HepG2 (cell line): ENCODE results near the gene CAMK4. TPM values are rescaled to one million over a fixed set of nuclear protein-coding genes. Genes with fewer than 3 reads are reported as not detected.

Experiments
- ATAC-seq: fragments of 200-7000 bp; cut with Tn5 transposase; 3 replicates; pipeline ENCODE4 v1.9.1; 2020; ENCODE audit warnings: mild to moderate bottlenecking, moderate library complexity
- BruUV-seq: library from RNA; stranded (reverse); fragments of 400-500 nt; replicated peaks from 2 replicates; lab custom pipeline; 2021; lab: Mats Ljungman, UMichigan
- CTCF ChIA-PET: fragments of 300-600 bp; formaldehyde crosslinking; extraction: SDS; loops from one replicate; lab custom pipeline; 2021; ENCODE audit warnings: low total read pairs, inconsistent platforms, low intra/inter-chr PET ratio; lab: Yijun Ruan, JAX
- POLR2A ChIA-PET: fragments of 350-600 bp; sonication (Branson Sonifier 250); formaldehyde crosslinking; loops from one replicate; lab custom pipeline; 2020; ENCODE audit warnings: antibody characterized with exemption, inconsistent platforms; lab: Yijun Ruan, JAX
- DNase-seq: peaks from one replicate; pipeline ENCODE4 v3.0.0-alpha.2; 2015; ENCODE audit warnings: low spot score
- FAIRE-seq: peaks from 3 replicates; lab custom pipeline; 2011; peaks lifted over from hg19 to GRCh38; lab: Jason Lieb, UNC
- H2AFZ ChIP-seq: one replicate; pipeline ENCODE4 v1.6.1; 2011; ENCODE audit warnings: low read length, inconsistent platforms
- H3K27ac ChIP-seq: fragments of 300-600 bp; 3 replicates; pipeline ENCODE4 v1.8.0; 2011; ENCODE audit warnings: mixed run types, mild to moderate bottlenecking, mixed read lengths, low read length, inconsistent platforms; ENCODE audit not compliant: insufficient read depth; ENCODE audit errors: extremely low read length
- H3K27me3 ChIP-seq, 2 experiments: fragments of 200-600 bp in 1 of 2; 2 replicates in 1 of 2; 3 replicates in 1 of 2; pipeline versions ENCODE4 v1.6.0 to v1.8.0; 2011; ENCODE audit warnings: low read length in 2 of 2, mild to moderate bottlenecking in 2 of 2, moderate library complexity in 2 of 2, inconsistent platforms in 1 of 2; ENCODE audit not compliant: insufficient read depth in 2 of 2, control insufficient read depth in 1 of 2
- H3K36me3 ChIP-seq, 2 experiments: fragments of 200-600 bp in 1 of 2; replicated peaks in 1 of 2; 2 replicates in 1 of 2; 3 replicates in 1 of 2; pipeline versions ENCODE4 v1.5.1 to v1.8.0; 2011; ENCODE audit warnings: low read length in 2 of 2, inconsistent platforms in 1 of 2; ENCODE audit not compliant: insufficient read depth in 2 of 2, control insufficient read depth in 1 of 2
- H3K4me1 ChIP-seq: 2 replicates; pipeline ENCODE4 v1.5.1; 2012; ENCODE audit warnings: low read length, inconsistent platforms; ENCODE audit not compliant: insufficient read depth
- H3K4me2 ChIP-seq: 2 replicates; pipeline ENCODE4 v1.6.0; 2011; ENCODE audit warnings: low read depth, low read length, inconsistent platforms
- H3K4me3 ChIP-seq, 3 experiments: fragments of 200-600 bp in 1 of 3; sonication (generic), shearing (Covaris generic) in 1 of 3; replicated peaks in 1 of 3; 2 replicates each; pipeline ENCODE4 v1.5.1; 2011 to 2016; ENCODE audit warnings: low read length in 3 of 3, inconsistent platforms in 2 of 3, low read depth in 2 of 3, mild to moderate bottlenecking in 2 of 3, control low read depth in 1 of 3, mixed read lengths in 1 of 3; ENCODE audit not compliant: insufficient read depth in 1 of 3
- H3K79me2 ChIP-seq: one replicate; pipeline ENCODE4 v1.6.1; 2011; ENCODE audit warnings: low read length, inconsistent platforms; ENCODE audit not compliant: insufficient read depth
- H3K9ac ChIP-seq: 2 replicates; pipeline ENCODE4 v1.6.0; 2011; ENCODE audit warnings: mild to moderate bottlenecking, low read depth, low read length, inconsistent platforms; ENCODE audit not compliant: insufficient read depth
- H3K9me3 ChIP-seq: 2 replicates; pipeline ENCODE4 v1.5.1; 2012; ENCODE audit warnings: mild to moderate bottlenecking, low read length
- H4K20me1 ChIP-seq: 2 replicates; pipeline ENCODE4 v1.6.0; 2011; ENCODE audit warnings: inconsistent platforms, mild to moderate bottlenecking, low read length, moderate library complexity; ENCODE audit not compliant: insufficient read depth
- BHLHE40 ChIP-seq: IDR thresholded peaks from 2 replicates; pipeline ENCODE4 v1.6.1; 2011; ENCODE audit warnings: low read length, improper control_type of control experiment
- ETV6 ChIP-seq: sonication (generic); formaldehyde crosslinking; conservative IDR thresholded peaks from 2 replicates; pipeline ENCODE4 v1.4.0; 2020; ENCODE audit warnings: missing genetic modification reagents
- MAFF ChIP-seq: IDR thresholded peaks from 2 replicates; pipeline ENCODE4 v1.6.1; 2011; ENCODE audit warnings: low read depth, low read length, improper control_type of control experiment
- MATR3 ChIP-seq: sonication (generic); formaldehyde crosslinking; IDR thresholded peaks from 2 replicates; pipeline ENCODE4 v1.4.0; 2020; ENCODE audit warnings: missing genetic modification reagents
- SRY ChIP-seq: sonication (generic); formaldehyde crosslinking; IDR thresholded peaks from 2 replicates; pipeline ENCODE4 v1.8.0; 2022; ENCODE audit warnings: mild to moderate bottlenecking, missing genetic modification reagents
- ZFP41 ChIP-seq: sonication (generic); formaldehyde crosslinking; IDR thresholded peaks from 2 replicates; pipeline ENCODE4 v1.4.0; 2020; ENCODE audit warnings: mild to moderate bottlenecking, missing genetic modification reagents, borderline replicate concordance
- ZNF282 ChIP-seq: fragments of 450-650 bp; IDR thresholded peaks from 2 replicates; pipeline ENCODE4 v1.6.1; 2018; ENCODE audit not compliant: partially characterized antibody
- ZNF549 ChIP-seq: sonication (generic); formaldehyde crosslinking; IDR thresholded peaks from 2 replicates; pipeline ENCODE4 v1.5.0; 2020; ENCODE audit warnings: missing genetic modification reagents
- ZNF777 ChIP-seq: sonication (generic); formaldehyde crosslinking; IDR thresholded peaks from 2 replicates; pipeline ENCODE4 v1.4.0; 2020; ENCODE audit warnings: missing genetic modification reagents
- WGBS: methylation state at CpG from one replicate; pipeline ENCODE4 v1.1.6; 2017; ENCODE audit warnings: low lambda C conversion rate; 5-methylcytosine and 5-hydroxymethylcytosine counted together
- in situ Hi-C: cut with HindIII; loops from 2 replicates; pipeline ENCODE4 v1.10.0; 2017; ENCODE audit warnings: low pct_unique_long_range_greater_than_20kb; ENCODE audit not compliant: extremely low pct_ligation_motif_present
- intact Hi-C: fragments of 100-400 bp; cut with micrococcal nuclease; formaldehyde crosslinking; loops from one replicate; pipeline ENCODE4 v1.10.0; 2022; ENCODE audit not compliant: unreplicated experiment
- polyA plus RNA-seq, 8 experiments: library from polyadenylated mRNA; depleted of rRNA in 3 of 8; stranded (reverse) in 7 of 8; unstranded in 1 of 8; fragments of >200 nt; fragmentation: Illumina TruSeq in 4 of 8; extraction: Trizol in 4 of 8; gene quantifications; 2 replicates each; pipeline versions ENCODE4 v1.2.1 to v1.2.3, GENCODE V29; 2011 to 2016; ENCODE audit warnings: low read depth in 4 of 8, missing spikeins in 1 of 8, mixed read lengths in 1 of 8; ENCODE audit not compliant: insufficient read depth in 1 of 8
- total RNA-seq, 5 experiments: library from RNA; depleted of rRNA; stranded (reverse); fragments of >200 nt; fragmentation: Illumina TruSeq; extraction: Trizol; gene quantifications; 2 replicates each; pipeline ENCODE4 v1.2.3, GENCODE V29; 2016; ENCODE audit warnings: low read depth in 1 of 5
- TF ChIP-seq, protein P1 (sequence below): sonication (generic); formaldehyde crosslinking; IDR thresholded peaks from 2 replicates; pipeline ENCODE4 v1.5.0; 2020; ENCODE audit warnings: mild to moderate bottlenecking, missing genetic modification reagents, moderate library complexity

CAMK4 gene
- total and polyA plus RNA-seq, 2 of the 13 experiments (the other 11 are each of a cell fraction or from before 2014, with no cell fraction given): not detected

DNA sequence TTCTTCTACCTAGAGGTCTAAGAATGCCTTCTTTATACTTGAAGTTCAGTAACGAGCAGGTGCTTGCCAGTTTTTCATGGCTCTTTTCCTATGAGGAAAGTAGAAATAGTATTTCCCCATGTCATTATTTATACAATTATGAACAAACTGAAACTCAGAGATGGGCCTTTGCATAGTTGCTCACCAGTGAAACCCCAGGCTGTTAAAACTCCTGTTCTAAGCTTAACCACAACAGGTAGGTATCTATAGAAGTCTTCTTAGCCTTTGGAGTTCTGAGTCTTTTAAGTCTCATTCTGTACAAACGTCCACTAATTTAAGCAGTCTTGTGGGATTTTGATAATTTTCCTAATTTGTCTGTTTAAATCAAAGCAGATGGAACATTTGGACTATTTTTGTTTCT lies 198.1 kb downstream of the CAMK4 start (continued):
- TF ChIP-seq ZNF549 (CRISPR knock-in tag) (no peak), SRY (CRISPR knock-in tag) (no peak), MAFF (no peak)

DNA sequence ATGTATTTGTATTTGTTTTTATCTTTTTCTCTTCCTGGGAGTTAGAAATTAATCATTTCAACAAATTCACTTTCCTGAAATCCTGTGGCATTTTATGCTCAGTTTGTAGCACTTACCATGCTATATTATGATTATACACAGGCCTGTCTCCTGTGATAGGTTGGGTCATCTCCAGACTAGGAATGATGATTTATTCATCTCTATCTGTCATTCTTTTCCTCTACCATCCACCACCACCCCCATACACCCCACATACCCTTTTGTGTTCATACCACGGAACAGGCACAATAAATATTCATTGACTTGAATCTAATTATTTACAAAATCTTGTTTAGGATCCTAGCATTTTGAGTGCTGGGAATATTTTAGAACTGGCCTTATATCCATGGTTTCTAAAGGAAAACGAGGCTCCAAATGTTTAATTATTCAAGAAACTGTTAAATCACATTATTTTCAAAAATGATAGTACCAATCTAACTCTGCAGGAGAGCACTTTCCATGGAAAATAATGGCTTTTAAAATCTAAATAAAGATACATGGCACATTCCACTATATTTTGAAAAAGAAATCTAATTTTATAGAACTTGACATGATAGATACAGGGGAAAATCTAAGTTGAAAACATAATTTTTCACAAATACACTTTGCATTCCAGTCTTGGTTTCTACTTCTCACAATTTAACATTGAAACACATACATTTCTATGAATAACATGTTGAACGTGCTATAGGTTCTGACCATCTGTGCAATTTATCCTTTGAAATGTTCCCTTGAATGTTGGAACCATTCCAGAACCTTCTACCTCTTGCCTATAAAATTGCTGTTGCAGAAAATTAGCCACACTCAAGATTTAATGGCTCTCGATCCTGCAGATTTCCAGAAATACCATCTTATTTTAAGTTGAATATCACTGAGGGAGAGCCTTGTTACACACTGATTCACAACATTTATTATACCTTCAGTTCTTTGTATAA lies 198.8 kb downstream of the CAMK4 start:
- ATAC-seq (no peak), DNase-seq (no peak), FAIRE-seq (no peak)
- Histone ChIP-seq H3K27ac (no peak overlapping the region), H3K36me3 (no peaks in the 10 kb centered on the region), H3K4me1 (no peaks in the 10 kb centered on the region), H3K9ac (no peak overlapping the region), H3K4me3 (no peak overlapping the region), H3K79me2 (no peaks in the 10 kb centered on the region), H2AFZ (no peak overlapping the region), H3K27me3 (no peaks in the 10 kb centered on the region), H4K20me1 (no peaks in the 10 kb centered on the region), H3K9me3 (no peaks in the 10 kb centered on the region), H3K4me2 (no peak overlapping the region)
- in situ Hi-C loops (no loop called here), intact Hi-C loops (no loop called here)
- ChIA-PET POLR2A (no interaction called here), CTCF (no interaction called here)
- WGBS: 7% methylated on average over 4 of the region's 4 CpGs
- no TSS peak for BruUV-seq
- TF ChIP-seq MATR3: no peak

- intact Hi-C loops (no loop called here), in situ Hi-C loops (no loop called here)
- POLR2A ChIA-PET: no interaction called here
- Histone ChIP-seq H3K27ac (no peak overlapping the region), H3K36me3 (no peaks in the 10 kb centered on the region), H3K4me3 (no peak overlapping the region), H4K20me1 (no peaks in the 10 kb centered on the region), H3K79me2 (no peaks in the 10 kb centered on the region), H3K4me2 (no peak overlapping the region), H3K4me1 (no peaks in the 10 kb centered on the region), H2AFZ (no peak overlapping the region), H3K9ac (no peak overlapping the region), H3K9me3 (no peaks in the 10 kb centered on the region), H3K27me3 (no peaks in the 10 kb centered on the region)
- no TSS peak for BruUV-seq
- 55% methylated on average over 1 of the region's 1 CpG for WGBS
- ATAC-seq (no peak), FAIRE-seq (no peak), DNase-seq (no peak)
- no peak for TF ChIP-seq ZNF777 (CRISPR knock-in tag)
- TF ChIP-seq ZNF282: no peak
- no peak for TF ChIP-seq ZFP41 (CRISPR knock-in tag)
- TF ChIP-seq, protein P1, sequence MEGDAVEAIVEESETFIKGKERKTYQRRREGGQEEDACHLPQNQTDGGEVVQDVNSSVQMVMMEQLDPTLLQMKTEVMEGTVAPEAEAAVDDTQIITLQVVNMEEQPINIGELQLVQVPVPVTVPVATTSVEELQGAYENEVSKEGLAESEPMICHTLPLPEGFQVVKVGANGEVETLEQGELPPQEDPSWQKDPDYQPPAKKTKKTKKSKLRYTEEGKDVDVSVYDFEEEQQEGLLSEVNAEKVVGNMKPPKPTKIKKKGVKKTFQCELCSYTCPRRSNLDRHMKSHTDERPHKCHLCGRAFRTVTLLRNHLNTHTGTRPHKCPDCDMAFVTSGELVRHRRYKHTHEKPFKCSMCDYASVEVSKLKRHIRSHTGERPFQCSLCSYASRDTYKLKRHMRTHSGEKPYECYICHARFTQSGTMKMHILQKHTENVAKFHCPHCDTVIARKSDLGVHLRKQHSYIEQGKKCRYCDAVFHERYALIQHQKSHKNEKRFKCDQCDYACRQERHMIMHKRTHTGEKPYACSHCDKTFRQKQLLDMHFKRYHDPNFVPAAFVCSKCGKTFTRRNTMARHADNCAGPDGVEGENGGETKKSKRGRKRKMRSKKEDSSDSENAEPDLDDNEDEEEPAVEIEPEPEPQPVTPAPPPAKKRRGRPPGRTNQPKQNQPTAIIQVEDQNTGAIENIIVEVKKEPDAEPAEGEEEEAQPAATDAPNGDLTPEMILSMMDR: no peak
- TF ChIP-seq ETV6 (CRISPR knock-in tag): no peak
- TF ChIP-seq BHLHE40: no peak
- CTCF ChIA-PET: no interaction called here
Measured at GRCh38 chr5:111425205-111425604, 201.0 kb downstream of the CAMK4 start.
